Lower leg skin (tissue), 3 donors: ENCODE data around the gene CTDNEP1.

Source experiments
- POLR2A ChIP-seq, 2 donors: fragments of 450-650 bp; IDR thresholded peaks; one replicate each; pipeline ENCODE4 v1.6.1; 2016 to 2017; ENCODE audit warnings: antibody characterized with exemption in 2 of 2, mild to moderate bottlenecking in 1 of 2, moderate library complexity in 1 of 2
- TF ChIP-seq, protein P1 (sequence below), 3 donors: fragments of 450-650 bp; IDR thresholded peaks; one replicate each; pipeline ENCODE4 v1.5.1; 2016; ENCODE audit warnings: antibody characterized with exemption in 3 of 3, mild to moderate bottlenecking in 3 of 3, moderate library complexity in 2 of 3

DNA sequence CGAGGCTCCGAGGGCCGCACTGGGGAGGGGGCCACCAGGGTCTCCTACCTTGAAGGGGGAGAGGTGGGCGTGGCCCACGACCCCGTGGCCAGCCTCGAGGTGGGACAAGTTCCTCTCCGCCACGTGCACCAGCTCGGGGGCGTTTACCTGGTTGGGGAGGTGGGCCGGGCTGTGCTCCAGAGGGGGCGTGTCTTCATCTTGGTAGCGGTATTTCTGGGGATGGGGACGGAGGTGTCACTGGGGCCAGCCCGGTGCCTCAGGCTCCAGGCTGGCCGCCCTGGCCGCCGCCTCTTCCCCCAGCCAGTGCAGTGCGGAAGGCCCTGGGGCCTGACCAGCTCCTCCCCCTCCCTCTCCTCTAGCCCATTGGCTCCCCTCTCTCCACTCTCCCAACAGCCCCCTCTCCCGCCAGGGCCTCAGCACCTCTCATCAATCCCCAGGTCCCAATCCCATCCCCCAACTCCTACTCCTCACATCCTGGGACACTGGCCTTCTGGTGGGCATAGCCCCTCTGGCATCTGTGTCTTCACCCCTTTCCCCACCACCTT, 43.4 kb downstream of the CTDNEP1 start:
- TF ChIP-seq, protein P1, sequence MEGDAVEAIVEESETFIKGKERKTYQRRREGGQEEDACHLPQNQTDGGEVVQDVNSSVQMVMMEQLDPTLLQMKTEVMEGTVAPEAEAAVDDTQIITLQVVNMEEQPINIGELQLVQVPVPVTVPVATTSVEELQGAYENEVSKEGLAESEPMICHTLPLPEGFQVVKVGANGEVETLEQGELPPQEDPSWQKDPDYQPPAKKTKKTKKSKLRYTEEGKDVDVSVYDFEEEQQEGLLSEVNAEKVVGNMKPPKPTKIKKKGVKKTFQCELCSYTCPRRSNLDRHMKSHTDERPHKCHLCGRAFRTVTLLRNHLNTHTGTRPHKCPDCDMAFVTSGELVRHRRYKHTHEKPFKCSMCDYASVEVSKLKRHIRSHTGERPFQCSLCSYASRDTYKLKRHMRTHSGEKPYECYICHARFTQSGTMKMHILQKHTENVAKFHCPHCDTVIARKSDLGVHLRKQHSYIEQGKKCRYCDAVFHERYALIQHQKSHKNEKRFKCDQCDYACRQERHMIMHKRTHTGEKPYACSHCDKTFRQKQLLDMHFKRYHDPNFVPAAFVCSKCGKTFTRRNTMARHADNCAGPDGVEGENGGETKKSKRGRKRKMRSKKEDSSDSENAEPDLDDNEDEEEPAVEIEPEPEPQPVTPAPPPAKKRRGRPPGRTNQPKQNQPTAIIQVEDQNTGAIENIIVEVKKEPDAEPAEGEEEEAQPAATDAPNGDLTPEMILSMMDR (IDR thresholded peaks at IDR 0.05): no peak
- no peak for TF ChIP-seq POLR2A (IDR thresholded peaks at IDR 0.05)
